GM18907 (cell line): ENCODE data around the gene CCRL2.
"Not testable (repeated sequence)": the region's sequence is repeated elsewhere in the genome, so short reads cannot be mapped to it uniquely, and the experiment has no call there.

Experiments used
- ATAC-seq: cut with Tn5 transposase; IDR thresholded peaks from one replicate; pipeline ENCODE4 v1.9.1; 2021; ENCODE audit warnings: mild to moderate bottlenecking, moderate library complexity; ENCODE audit not compliant: unreplicated experiment

CCRL2 gene

DNA sequence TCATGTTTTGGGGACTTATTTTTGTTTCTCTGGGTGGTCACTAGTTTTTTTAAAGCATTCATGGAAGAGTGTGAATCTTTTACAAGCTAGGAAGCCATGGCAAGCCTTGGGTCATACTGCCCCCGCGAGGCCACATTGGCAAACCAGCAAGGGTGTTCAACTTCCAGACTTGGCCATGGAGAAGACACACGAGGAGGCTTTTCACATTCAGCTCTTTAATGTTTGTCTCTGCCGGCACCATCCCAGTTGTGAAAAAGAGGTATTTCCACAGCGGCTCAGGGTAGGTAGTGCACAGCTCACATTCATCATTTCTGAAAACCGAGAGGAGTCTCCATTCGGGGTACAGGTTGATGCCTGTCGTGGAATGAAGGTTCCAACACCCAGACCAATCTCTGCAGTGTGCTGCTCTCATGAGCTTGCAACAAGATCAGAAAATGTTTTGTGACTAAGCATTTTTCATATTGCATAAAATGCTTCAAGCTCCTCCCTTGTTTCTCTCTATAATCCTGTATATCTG is 28.6 kb upstream of the CCRL2 start:
- ATAC-seq, result no peak

DNA sequence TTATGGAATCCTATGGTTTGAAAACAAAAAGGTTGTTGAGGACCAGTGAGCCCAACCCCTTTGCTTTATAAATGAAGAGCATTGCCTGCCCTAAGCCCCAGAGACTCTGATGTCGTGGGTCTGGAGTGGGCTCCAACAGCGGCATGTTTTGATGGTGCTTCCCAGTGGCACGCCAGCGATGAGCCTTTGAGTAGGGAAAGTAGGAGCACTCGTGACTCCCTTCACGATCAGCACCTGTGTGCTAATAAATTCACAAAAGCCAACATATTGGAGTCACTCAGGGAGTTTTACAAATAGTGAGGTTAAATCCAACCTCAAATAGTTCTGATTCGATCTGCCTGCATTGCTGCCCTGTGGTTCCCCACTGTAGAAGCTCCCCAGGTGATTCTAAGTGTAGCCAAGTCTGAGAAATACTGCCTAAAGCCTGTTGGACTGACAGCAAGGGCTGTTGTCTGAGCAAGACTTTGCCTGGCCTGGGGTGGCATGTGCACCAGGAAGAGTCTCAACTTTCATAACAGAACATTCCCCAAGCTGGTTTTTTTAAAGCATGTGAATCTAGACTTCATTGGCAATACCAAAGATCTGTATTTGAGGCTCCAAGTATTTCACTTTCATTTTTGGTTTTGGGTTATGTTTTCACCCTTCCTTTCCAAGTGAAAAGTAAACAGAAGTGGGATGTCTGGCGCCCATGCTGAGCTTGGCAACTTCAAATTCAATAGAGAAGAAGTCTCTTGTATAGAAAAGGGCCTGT is 26.4 kb upstream of the CCRL2 start:
- no peak for ATAC-seq

DNA sequence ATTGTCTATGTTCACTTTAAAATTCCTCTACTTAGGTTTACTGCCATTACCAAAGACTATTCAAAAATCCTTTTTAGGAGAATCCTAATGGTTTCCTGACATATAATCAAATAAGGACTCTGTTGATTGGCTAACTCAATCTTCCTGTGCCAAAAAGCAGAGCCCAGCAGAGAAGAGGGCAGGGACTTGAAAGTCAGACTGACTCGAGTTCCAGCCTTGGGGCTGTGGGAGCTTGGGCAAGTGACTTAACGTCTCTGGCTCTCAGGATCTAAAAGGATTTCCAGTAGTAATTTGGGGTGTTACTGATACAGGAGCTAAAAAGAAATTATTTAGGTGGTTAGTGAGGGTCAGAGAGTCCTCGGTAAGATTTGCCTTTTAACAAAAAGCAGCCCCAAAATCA is 25.4 kb upstream of the CCRL2 start:
- ATAC-seq, result no peak

DNA sequence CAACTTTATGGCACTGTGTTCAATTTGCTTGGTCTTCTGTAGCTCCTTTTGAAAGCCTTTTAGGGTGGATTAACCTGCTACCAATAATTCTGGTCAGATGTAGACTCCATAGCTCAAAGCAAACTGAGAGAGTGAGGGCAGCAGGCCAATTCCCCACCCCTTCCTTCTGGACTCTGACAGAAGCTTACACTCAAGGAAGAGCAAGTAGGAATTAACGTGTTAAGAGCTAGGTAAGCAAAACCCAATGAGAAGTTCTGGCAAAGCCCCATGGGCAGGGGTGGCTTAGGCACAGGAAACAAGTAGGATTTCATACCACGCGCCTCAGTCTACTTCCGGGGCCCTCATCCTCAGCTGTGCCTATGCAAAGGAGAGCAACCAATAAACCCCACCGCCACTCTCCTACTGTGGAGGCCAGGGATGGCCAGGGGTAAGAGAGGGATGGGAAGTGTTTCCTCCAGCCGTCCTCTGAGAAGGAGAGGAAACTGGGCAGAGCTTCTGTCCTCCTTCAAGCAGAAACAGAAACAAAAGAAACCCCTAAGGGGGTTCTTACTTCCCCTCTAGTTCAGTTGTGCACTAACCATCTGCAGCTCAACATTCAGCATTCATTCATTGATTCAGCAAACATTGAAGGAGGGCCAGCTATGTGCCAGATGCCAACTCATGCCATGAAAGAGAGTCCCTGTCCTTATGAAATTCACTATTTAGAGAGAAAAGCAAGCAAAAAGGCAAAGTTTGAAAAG is 23.7 kb upstream of the CCRL2 start:
- no peak for ATAC-seq

GRCh38 chr3:46383951-46384330 is 23.1 kb upstream of the CCRL2 start:
- no peak for ATAC-seq

DNA sequence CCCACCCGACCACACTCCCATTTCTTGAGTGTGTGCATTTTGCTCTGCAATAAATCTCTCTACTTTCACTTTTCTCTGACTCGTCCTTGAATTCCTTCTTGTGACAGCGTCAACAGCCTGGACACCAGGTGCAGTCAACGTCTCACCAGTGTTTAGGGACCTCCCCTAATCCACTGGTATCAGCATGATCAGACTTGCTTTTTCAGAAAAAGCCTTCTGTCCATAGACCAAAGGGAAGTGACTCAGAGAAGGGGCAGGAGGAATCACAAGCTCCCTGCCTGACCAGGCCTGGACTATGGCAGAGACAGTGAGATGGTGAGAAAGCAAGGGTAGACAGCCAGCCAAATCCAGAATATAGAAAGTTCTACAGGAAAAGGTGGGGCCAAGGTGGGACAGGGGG is 20.9 kb upstream of the CCRL2 start:
- no peak for ATAC-seq

DNA sequence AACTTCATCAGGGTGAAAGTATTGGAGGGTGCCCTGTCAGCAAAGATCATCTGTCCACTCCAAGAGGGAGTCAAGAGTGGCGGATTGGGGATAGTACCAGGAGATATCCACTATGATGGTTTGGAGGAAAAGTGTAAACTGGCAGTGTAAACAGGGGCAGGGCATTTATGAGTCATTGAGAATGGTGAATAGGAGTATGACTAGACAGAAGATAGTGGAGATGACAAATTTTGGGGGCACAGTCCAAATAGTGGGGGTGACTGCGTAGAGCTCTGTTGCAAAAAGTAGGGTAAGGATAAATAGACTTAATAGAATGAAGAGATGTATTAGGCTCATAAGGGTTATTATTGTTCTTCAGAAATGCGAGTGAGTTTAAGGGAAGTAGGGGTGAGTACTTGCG is 18.2 kb upstream of the CCRL2 start:
- not testable (repeated sequence) for ATAC-seq

GRCh38 chr3:46389306-46389705 is 17.8 kb upstream of the CCRL2 start:
- no peak for ATAC-seq

GRCh38 chr3:46391526-46391925 is 15.5 kb upstream of the CCRL2 start:
- not testable (repeated sequence) for ATAC-seq

DNA sequence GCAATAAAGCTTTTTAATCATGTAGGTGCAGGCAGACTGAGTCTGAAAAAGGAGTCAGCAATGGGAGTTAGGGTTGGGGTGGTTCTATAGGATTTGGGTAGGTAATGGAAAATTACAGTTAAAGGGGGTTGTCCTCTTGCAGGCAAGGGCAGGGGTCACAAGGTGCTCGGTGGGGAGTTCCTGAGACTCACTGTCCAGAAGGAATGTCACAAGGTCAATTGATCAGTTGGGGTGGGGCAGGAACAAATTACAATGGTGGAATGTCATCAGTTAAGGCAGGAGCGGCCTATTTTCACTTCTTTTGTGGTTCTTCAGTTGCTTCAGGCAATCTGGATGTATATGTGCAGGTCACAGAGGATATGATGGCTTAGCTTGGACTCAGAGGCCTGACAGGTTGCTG is 14.0 kb upstream of the CCRL2 start:
- no peak for ATAC-seq

GRCh38 chr3:46393554-46394434 is 13.3 kb upstream of the CCRL2 start:
- no peak for ATAC-seq

DNA sequence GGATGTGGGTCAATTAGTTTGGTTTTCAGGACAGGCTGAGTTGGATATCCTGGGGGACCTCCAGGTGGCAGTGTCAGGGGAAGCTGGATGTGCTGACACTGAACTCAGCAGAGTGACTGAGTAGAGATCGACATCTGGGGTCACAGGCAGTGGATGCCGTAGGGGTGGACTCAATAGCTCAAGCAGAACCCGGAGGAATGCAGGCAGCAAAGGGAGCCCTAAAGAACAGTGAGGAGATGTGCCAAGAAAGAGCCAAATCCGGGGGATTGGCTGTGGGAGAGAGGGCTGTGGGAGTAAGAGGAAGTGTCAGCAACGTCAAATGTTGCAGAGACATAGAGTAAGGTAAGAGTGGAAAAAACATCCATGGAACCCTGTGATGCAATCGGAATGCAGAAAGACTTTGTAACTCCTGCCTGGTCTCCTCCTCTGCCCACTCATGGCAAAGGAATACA is 11.8 kb upstream of the CCRL2 start:
- ATAC-seq, result no peak

DNA sequence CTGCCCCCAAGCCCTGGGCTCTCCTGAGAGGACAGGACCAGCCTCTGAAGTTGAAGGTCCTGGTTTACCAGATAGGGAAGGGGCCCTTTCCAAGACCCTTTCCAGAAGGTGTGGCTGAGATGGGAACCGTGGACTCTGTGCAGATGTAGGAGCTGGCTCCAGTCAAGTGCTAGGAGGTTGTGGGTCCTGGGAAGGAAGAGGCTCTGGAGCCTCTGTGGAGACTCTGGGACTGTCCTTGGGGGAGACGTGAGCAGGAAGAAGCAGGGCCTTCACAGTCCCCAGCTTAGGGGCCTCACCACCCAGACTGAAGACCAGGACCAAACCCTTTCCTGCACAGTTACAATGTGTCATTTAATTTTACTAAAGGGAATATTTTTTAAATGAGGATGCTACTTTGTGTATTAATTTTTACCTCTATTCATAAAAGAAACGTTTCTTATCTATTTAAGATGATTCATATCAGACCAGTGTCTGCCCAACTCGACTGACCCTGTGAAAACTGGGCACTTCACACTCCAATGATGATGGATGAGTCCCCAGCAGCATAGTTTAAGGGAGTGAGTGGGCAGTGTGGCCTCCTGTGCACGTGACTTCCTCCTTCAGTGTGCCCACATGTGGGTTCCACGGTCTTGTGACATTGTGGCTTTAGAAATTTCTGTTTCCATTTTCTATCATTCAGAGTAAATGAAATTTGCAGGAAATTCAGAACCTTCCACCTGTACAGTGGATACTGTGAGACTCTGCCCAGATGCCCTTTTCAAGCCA is 11.1 kb upstream of the CCRL2 start:
- ATAC-seq, result no peak

- no peak for ATAC-seq
These were observed 9.9 kb upstream of the CCRL2 start for GRCh38 chr3:46397111-46397510.

- no peak for ATAC-seq
These were observed 8.7 kb upstream of the CCRL2 start for GRCh38 chr3:46398186-46398955.

- no peak for ATAC-seq
These were observed 8.0 kb upstream of the CCRL2 start for GRCh38 chr3:46399098-46399497.

DNA sequence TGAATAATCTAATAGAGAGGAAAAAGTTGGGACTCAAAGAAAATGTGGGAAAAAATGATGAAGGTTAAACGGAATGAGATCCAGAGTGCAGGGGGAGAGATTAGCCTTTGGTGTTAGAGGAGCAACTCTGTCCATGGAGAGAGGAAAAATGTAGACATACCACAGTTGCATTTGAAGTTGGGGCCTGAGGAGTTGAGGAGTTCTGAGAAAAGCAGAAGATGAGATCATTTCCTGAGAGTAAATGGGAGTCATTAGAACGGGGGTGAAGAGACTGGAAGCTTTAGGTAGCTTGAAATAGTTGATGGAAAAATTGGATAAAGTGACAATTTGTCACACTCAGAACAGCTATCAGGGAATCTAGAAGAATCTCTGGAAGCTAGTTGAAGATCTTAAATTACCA is 7.5 kb upstream of the CCRL2 start:
- ATAC-seq, result no peak

DNA sequence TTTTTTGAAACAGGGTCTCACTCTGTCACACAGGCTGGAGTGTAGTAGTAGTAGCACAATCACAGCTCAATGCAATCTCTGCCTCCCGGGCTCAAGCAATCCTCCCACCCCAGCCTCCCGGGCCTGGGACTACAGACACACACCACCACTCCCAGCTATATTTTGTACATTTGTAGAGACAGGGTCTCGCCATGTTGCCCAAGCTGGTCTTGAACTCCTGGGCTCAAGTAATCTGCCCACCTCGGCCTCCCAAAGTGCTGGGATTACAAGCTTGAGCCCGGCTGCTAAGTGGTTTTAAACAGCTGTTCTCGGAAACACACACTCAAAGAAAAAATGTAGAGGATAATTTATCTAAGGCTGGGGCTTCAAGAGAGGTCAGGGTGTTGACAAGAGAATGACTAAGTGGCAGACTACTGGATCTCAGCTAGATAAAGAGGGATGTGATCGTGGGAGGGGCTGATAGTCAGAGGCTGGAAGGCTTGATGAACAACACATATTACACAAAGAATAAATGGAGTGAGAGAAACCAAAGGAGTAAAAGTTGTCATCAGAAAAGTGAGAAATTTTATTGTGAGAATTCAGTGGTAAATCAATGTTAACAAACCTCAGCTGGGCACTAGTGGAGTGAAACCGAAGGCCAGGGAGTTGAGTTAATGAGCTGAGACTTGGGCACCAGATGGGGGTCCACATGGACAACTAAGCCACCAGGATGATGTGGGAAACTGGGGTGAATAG is 6.9 kb upstream of the CCRL2 start:
- ATAC-seq, result no peak

GRCh38 chr3:46400846-46401245 is 6.2 kb upstream of the CCRL2 start:
- no peak for ATAC-seq
